HL-60 (cell line): ENCODE results near the gene ALPI.
"Not testable (repeated sequence)": the region's sequence is repeated elsewhere in the genome, so short reads cannot be mapped to it uniquely, and the experiment has no call there.

Source experiments
- DNase-seq, 2 experiments: peaks; one replicate each; pipeline ENCODE4 v3.0.0-alpha.2; 2010 to 2020; ENCODE audit warnings: low read depth in 1 of 2, low spot score in 1 of 2
- H3K27ac ChIP-seq: fragments of 250-450 bp; sonication (Bioruptor Pico); replicated peaks from 2 replicates; pipeline ENCODE4 v1.5.1; 2020; ENCODE audit warnings: mild to moderate bottlenecking, moderate library complexity
- H3K27me3 ChIP-seq: fragments of 250-450 bp; sonication (Bioruptor Pico); 2 replicates; pipeline ENCODE4 v1.5.1; 2021; ENCODE audit warnings: mild to moderate bottlenecking, moderate library complexity; ENCODE audit not compliant: insufficient read depth, poor library complexity, severe bottlenecking
- H3K4me3 ChIP-seq: replicated peaks from 2 replicates; pipeline ENCODE4 v1.5.1; 2011; ENCODE audit warnings: mild to moderate bottlenecking, control low read depth, low read length; ENCODE audit not compliant: insufficient read depth
- GABPA ChIP-seq: IDR thresholded peaks from 2 replicates; pipeline ENCODE4 v1.6.1; 2012; ENCODE audit warnings: low read depth
- POLR2AphosphoS5 ChIP-seq: IDR thresholded peaks from 2 replicates; pipeline ENCODE4 v1.6.1; 2012; ENCODE audit warnings: low read depth
- SPI1 ChIP-seq: IDR thresholded peaks from 2 replicates; pipeline ENCODE4 v1.6.1; 2012; ENCODE audit warnings: low read depth, mild to moderate bottlenecking, borderline replicate concordance
- TF ChIP-seq, protein P1 (sequence below): IDR thresholded peaks from one replicate; pipeline ENCODE4 v1.5.1; 2011; ENCODE audit warnings: low read length, control low read depth, inconsistent platforms; ENCODE audit not compliant: insufficient read depth
- TF ChIP-seq, protein P2 (sequence below): IDR thresholded peaks from 2 replicates; pipeline ENCODE4 v1.6.1; 2012; ENCODE audit warnings: low read depth; ENCODE audit not compliant: insufficient replicate concordance

The ALPI gene

DNA sequence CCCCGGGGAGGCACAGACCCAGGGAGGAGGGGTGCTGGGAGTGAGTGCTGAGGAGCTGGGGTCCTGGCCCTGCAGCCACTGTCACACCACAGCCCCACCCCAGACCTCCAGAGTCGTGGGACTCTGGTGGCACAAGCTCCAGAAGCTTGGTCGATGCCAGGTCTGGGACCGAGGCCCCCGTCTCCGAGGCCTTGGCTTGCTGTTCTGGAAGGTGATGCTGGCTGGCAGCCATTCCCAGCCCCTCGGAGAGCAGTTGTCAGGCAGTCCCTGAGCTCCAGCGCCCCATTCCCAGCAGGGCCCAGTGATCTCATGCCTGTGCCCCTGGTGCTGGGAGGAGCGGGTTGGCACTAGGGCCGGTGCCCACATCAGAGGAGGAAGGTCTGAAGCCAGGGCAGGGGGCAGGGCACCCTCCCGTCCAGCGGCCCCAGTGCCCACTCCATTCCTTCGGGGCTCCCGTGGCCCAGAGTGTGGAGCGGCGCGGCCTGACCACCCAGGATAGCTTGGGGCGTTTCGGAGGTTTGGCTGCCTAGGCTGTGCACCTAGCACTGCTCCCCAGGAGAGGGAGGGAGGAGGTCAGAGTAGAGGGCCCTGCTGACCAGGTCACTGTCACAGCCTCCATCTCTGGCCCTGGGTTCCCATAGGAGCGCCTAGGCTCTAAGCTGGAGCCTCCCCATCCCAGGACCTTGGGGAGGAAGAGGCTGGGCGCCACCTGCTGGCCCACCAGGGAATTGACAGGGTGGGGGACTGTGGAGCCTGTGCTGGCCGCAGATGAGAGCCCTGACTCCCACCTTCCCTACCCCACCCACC is 16.8 kb upstream of the ALPI start:
- H3K27ac ChIP-seq: no peak overlapping the region
- H3K27me3 ChIP-seq: no peaks in the 10 kb centered on the region
- TF ChIP-seq GABPA (no peak), SPI1 (no peak), POLR2AphosphoS5 (no peak)
- TF ChIP-seq, protein P1, sequence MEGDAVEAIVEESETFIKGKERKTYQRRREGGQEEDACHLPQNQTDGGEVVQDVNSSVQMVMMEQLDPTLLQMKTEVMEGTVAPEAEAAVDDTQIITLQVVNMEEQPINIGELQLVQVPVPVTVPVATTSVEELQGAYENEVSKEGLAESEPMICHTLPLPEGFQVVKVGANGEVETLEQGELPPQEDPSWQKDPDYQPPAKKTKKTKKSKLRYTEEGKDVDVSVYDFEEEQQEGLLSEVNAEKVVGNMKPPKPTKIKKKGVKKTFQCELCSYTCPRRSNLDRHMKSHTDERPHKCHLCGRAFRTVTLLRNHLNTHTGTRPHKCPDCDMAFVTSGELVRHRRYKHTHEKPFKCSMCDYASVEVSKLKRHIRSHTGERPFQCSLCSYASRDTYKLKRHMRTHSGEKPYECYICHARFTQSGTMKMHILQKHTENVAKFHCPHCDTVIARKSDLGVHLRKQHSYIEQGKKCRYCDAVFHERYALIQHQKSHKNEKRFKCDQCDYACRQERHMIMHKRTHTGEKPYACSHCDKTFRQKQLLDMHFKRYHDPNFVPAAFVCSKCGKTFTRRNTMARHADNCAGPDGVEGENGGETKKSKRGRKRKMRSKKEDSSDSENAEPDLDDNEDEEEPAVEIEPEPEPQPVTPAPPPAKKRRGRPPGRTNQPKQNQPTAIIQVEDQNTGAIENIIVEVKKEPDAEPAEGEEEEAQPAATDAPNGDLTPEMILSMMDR: no peak
- TF ChIP-seq, protein P2, sequence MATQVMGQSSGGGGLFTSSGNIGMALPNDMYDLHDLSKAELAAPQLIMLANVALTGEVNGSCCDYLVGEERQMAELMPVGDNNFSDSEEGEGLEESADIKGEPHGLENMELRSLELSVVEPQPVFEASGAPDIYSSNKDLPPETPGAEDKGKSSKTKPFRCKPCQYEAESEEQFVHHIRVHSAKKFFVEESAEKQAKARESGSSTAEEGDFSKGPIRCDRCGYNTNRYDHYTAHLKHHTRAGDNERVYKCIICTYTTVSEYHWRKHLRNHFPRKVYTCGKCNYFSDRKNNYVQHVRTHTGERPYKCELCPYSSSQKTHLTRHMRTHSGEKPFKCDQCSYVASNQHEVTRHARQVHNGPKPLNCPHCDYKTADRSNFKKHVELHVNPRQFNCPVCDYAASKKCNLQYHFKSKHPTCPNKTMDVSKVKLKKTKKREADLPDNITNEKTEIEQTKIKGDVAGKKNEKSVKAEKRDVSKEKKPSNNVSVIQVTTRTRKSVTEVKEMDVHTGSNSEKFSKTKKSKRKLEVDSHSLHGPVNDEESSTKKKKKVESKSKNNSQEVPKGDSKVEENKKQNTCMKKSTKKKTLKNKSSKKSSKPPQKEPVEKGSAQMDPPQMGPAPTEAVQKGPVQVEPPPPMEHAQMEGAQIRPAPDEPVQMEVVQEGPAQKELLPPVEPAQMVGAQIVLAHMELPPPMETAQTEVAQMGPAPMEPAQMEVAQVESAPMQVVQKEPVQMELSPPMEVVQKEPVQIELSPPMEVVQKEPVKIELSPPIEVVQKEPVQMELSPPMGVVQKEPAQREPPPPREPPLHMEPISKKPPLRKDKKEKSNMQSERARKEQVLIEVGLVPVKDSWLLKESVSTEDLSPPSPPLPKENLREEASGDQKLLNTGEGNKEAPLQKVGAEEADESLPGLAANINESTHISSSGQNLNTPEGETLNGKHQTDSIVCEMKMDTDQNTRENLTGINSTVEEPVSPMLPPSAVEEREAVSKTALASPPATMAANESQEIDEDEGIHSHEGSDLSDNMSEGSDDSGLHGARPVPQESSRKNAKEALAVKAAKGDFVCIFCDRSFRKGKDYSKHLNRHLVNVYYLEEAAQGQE: no peak
- H3K4me3 ChIP-seq: no peak overlapping the region
- no peak for DNase-seq

DNA sequence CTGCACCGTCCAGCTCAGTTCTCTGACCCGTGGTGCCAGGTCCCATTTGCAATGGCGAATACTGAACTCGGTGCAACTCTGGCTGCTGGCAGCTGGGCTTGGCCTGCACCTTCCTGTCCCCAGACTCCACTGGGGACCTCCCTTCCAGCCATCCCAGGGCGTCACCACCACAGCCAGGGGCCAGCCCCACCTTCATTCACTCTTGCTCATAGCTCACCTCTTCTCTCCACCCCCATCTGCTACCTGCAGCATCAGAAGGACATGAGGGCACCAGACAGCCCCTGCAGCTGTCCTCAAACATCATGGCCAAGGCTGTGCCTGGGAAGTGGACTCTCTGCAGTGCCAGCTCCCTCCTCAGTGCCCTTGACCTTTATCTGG is 16.2 kb upstream of the ALPI start:
- Histone ChIP-seq H3K27ac (no peak overlapping the region), H3K27me3 (no peaks in the 10 kb centered on the region), H3K4me3 (no peak overlapping the region)
- TF ChIP-seq, protein P1: no peak
- no peak for TF ChIP-seq GABPA
- no peak for TF ChIP-seq SPI1
- TF ChIP-seq, protein P2: no peak
- no peak for TF ChIP-seq POLR2AphosphoS5
- DNase-seq: no peak

DNA sequence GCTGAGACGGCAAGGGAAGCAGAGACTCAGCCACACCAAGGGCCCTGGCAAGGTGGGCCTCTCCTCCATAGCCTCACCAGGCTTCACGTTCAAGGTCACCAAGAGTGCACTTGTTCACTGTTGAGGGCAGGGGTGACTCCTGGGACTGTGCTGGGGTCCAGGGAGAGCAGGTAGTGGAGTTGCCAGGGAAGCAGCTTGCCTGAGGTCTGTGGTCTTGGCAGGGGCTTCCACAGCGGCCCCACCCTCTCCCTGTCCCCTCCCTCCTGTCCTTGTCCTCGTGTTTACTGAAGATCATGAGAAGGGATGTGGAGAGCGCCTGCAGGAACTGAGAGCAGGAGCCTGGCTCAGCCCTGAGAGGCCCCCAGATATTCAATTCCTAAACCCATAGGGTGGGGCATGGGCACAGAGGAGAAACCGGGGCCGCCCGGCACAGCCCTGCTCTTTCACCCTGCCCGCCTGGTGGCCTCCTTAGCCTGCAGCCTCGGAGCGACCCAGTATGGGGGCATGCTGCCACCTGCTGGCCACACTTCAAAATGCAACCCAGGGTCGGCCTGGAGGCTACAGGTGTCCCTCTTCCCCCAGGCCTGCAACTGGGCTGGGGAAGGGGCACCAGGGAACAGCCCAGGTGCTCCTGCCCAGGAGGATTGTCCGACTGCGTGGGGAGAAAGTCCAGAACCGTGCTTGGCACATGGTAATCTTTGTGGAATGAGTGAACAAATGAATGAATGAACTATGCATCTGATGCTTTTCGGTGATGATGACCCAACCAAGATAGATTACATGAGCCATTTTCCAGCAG is 15.5 kb upstream of the ALPI start:
- peak; percentile 49 to 81 for DNase-seq
- TF ChIP-seq, protein P1: peak; percentile 59
- H3K27me3 ChIP-seq, H3K4me3 ChIP-seq, H3K27ac ChIP-seq: not testable (repeated sequence)
